ENCODE results near the gene CYFIP1. TPM values are rescaled to one million over a fixed set of nuclear protein-coding genes. Genes with fewer than 3 reads are reported as not detected.
A peak's percentile ranks its signal among the peaks of the same experiment; 100 is the strongest.

CYFIP1 gene
- total RNA-seq, 6 experiments from 2014 or later = 122 to 142 (median 131) TPM

- H3K27me3 Mint-ChIP-seq (ENCODE audit: insufficient read depth) = peaks cover 1% of the 10 kb centered on the region
- DNase-seq = no peak
- H3K36me3 Mint-ChIP-seq (ENCODE audit: low read depth) = peaks cover 53% of the 10 kb centered on the region
- no peak for TF ChIP-seq CTCF (IDR thresholded peaks at IDR 0.05)
- H3K4me3 Mint-ChIP-seq = no peak overlapping the region
- no peaks in the 10 kb centered on the region for H3K9me3 Mint-ChIP-seq
- H3K27ac Mint-ChIP-seq = peak overlapping the region; percentile 49; the same call in 1 of the 2 replicates
- H3K4me1 Mint-ChIP-seq (ENCODE audit: low read depth) = peaks cover 24% of the 10 kb centered on the region
Measured at GRCh38 chr15:22870865-22871264, 109.3 kb downstream of the CYFIP1 start.

- Mint-ChIP-seq H3K36me3 (ENCODE audit: low read depth) (peaks cover 55% of the 10 kb centered on the region), H3K27me3 (ENCODE audit: insufficient read depth) (peaks cover 1% of the 10 kb centered on the region), H3K4me3 (no peak overlapping the region), H3K4me1 (ENCODE audit: low read depth) (peaks cover 27% of the 10 kb centered on the region), H3K27ac (no peak overlapping the region), H3K9me3 (no peaks in the 10 kb centered on the region)
- no peak for DNase-seq
- no peak for TF ChIP-seq CTCF (IDR thresholded peaks at IDR 0.05)
Measured at GRCh38 chr15:22869856-22870255, 110.3 kb downstream of the CYFIP1 start.

GRCh38 chr15:22868928-22869327 is 111.2 kb downstream of the CYFIP1 start:
- Mint-ChIP-seq H3K27me3 (ENCODE audit: insufficient read depth) (peaks cover 5% of the 10 kb centered on the region), H3K27ac (no peak overlapping the region; the same call in 1 of the 2 replicates), H3K9me3 (no peaks in the 10 kb centered on the region), H3K4me1 (ENCODE audit: low read depth) (peaks cover 36% of the 10 kb centered on the region), H3K36me3 (ENCODE audit: low read depth) (peaks cover 62% of the 10 kb centered on the region), H3K4me3 (no peak overlapping the region)
- no peak for DNase-seq
- TF ChIP-seq CTCF (IDR thresholded peaks at IDR 0.05) = no peak

- peaks cover 36% of the 10 kb centered on the region for H3K4me1 Mint-ChIP-seq (ENCODE audit: low read depth)
- TF ChIP-seq CTCF (IDR thresholded peaks at IDR 0.05) = no peak
- no peak overlapping the region; the same call in 1 of the 2 replicates for H3K27ac Mint-ChIP-seq
- DNase-seq = no peak
- H3K4me3 Mint-ChIP-seq = no peak overlapping the region
- H3K27me3 Mint-ChIP-seq (ENCODE audit: insufficient read depth) = peaks cover 8% of the 10 kb centered on the region
- H3K9me3 Mint-ChIP-seq = no peaks in the 10 kb centered on the region
- peaks cover 65% of the 10 kb centered on the region for H3K36me3 Mint-ChIP-seq (ENCODE audit: low read depth)
Measured at GRCh38 chr15:22868495-22868894, 111.7 kb downstream of the CYFIP1 start.

GRCh38 chr15:22867886-22868285 is 112.3 kb downstream of the CYFIP1 start:
- no peak for DNase-seq
- TF ChIP-seq CTCF (IDR thresholded peaks at IDR 0.05) = no peak
- Mint-ChIP-seq H3K9me3 (no peaks in the 10 kb centered on the region), H3K4me1 (ENCODE audit: low read depth) (peaks cover 31% of the 10 kb centered on the region), H3K27ac (no peak overlapping the region), H3K36me3 (ENCODE audit: low read depth) (peaks cover 60% of the 10 kb centered on the region), H3K27me3 (ENCODE audit: insufficient read depth) (peaks cover 11% of the 10 kb centered on the region), H3K4me3 (no peak overlapping the region)

- Mint-ChIP-seq H3K4me3 (no peak overlapping the region), H3K36me3 (ENCODE audit: low read depth) (peaks cover 54% of the 10 kb centered on the region), H3K27ac (0 out of 2 replicates have a peak overlapping the region, but pooled peaks have one; percentile 12), H3K9me3 (no peaks in the 10 kb centered on the region), H3K27me3 (ENCODE audit: insufficient read depth) (peaks cover 11% of the 10 kb centered on the region; the same call in 1 of the 2 replicates), H3K4me1 (ENCODE audit: low read depth) (peaks cover 24% of the 10 kb centered on the region)
- TF ChIP-seq CTCF (IDR thresholded peaks at IDR 0.05) = no peak
- peak; percentile 5 for DNase-seq
Measured at GRCh38 chr15:22866079-22866478, 114.1 kb downstream of the CYFIP1 start.
